NCI-H1092 (cell line): ENCODE data around the gene OR2S2.
"Not testable (repeated sequence)": the region's sequence is repeated elsewhere in the genome, so short reads cannot be mapped to it uniquely, and the experiment has no call there.

ENCODE experiments used
- DNase-seq: peaks from one replicate; lab custom pipeline; 2025; lab: John Stamatoyannopoulos, UW

Gene OR2S2

DNA sequence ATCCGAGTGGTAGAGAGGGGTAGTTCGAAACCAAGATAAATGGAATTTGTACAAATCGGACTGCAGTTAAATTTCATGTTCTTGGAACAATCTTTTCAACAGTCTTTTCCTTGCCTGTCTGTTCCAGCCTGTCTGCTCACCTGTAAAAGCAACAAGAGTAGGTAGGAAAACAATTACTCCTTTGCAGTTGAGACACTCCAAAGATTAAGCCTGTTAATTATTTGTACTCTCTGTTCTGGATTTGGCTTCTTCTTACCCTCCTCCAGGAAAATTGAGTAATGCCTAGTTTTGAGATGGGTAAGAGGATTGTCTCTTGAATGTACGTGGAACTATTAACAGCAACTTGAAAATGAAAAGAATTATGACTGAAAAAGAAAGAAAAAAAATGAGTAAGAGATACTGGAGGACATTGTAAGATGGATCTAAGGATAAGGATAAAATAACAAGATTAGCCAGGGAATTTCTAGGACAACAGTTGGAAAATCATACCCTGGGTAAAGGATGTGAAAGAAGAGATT, 24.3 kb downstream of the OR2S2 start:
- no peak for DNase-seq

DNA sequence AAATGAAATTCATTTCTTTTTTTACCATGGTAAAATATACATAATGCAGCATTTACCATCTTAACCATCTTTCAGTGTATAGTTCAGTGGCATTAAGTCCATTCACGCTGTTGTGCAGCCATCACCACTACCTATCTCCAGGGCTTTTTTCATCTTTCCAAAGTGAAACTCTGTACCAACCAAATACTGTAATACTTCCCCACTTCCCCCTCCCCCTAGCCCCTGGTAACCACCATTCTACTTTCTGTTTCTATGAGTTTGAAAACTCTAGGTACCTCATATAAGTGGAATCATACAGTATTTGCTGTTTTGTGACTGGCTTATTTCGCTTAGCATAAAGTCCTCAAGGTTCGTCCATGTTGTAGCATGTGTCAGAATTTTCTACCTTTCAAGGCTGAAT, 25.2 kb downstream of the OR2S2 start:
- no peak for DNase-seq

DNA sequence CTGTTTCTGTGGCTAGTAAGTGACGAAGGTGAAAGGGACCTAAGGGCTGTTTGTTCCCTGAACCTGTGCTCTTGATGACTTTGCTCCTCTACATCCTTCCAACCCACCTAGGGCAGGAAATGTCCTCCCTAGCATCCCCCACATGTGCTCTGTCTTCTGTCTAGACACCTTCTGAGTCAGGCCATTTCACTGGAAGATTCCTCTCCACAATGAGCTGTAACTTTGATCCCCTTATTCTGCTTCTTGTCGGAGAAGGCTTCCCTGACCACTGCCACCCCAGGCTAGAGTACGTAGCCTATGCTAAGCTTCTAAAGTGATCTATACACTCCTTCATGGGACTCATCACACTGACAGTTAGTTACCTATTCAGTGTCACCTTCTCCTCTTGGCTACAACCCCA, 27.0 kb downstream of the OR2S2 start:
- no peak for DNase-seq

DNA sequence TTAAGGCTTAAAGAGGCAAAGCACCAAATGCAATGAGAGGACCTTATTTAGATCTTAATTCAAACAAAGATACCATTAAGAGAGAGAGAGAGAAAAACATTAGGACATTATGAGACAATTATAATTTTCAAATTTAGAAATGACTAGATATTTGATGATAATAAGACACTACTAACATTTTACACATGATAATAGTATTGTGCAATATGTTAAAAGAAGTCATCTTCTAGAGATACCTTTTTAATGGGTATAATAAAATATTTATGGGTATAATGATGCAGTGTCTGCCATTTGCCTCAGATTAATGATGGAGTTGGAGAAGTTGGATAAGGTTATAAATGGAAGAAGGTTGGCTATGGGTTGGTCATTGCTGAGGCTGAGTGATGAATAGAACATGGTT, 27.4 kb downstream of the OR2S2 start:
- no peak for DNase-seq

DNA sequence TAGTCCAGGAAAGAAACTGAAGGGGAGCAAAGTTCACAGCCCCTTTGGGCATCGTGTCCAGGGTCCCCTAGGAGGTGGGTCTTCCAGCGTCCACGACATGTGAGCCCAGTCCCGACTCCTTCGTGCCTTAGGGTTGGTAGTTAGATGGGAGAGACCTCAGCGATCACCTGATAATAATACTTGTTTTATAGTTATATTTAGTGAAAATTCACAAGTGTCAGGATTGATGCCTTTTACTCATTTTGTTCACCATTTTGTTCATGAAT, 28.6 kb downstream of the OR2S2 start:
- no peak for DNase-seq

DNA sequence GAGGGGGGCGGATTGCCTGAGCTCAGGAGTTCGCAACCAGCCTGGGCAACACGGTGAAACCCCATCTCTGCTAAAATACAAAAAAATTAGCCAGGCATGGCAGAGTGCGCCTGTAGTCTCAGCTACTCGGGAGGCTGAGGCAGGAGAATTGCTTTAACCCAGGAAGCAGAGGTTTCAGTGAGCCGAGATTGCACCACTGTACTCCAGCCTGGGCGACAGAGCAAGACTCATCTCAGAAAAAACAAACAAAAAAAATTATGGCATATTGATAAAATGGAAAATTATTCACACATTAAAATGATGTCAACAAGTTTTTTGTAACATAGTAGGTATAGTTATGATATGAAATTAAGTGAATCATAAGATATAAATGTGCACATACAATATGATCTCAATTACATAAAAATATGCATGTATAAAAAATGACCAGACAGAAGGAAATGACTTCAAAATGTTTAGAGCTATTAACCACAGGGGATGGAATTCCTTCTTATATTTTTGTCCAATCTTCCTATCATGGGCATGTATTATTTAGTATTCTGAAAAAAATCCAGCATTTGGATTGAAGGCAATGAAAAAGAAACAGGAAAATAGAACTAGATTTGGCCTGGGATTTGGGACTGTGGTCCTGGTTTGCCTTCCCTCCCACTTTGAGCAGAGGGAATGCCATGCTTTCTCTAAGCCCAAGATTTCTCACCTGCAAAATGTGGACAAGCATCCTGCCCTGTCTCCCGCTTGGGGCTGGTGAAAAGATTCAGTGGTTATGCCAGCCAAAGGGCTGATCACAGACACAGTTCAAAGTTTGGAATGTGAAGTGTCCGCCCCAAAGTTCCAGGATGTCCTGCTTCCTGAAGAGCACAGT, 29.1 kb downstream of the OR2S2 start:
- DNase-seq, result no peak

DNA sequence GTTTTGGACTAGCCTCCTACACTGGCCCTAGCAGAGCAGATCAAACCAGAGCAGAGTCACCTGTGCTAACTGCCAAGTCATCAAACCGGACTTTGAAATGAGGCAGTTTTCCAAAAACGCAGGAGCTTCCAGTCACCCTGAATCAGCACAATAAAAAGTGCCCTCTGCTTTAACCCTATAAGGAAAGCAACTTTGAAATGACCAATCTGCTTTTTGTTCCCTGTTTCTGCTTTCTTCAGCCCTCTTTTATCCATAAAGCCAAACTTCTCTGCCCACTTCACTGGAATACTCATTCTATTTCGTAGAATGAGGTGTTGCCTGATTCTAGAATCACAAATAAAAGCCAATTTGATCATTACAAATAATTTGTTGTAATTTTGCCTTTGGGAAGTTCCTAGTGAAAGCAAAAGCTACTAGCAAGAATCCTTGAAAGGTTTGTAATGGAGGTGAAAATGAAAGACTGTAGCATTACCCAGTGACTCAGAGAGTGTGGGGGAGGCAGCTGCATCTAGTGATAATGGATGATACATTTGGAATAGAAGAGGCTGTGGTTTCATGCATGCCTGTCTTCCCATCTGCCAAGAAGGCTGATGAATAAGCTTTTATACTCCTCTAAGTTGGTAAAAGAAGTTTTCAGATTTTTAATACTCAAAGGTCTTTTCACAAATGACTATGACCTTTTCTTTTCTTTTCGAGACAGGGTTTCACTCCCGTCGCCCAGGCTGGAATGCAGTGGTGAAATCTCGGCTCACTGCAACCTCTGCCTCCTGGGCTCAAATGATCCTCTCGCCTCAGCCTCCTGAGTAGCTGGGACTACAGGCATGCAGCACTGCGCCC, 33.8 kb downstream of the OR2S2 start:
- no peak for DNase-seq

DNA sequence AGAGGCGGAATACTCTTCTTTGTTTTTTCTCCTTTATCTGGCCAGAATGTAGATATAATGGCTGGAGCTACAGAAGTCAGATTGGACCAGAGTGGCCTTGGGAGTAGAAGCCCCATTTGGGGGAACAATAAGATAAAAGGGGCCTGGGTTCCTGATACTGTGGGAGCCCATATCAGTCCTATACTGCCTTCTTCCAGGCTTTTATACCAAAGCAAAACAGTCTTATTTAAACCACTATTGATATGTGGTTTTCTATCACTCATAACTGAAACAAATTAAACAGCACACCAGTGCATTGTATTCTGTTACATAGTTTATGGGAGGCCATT, 34.4 kb downstream of the OR2S2 start:
- no peak for DNase-seq

DNA sequence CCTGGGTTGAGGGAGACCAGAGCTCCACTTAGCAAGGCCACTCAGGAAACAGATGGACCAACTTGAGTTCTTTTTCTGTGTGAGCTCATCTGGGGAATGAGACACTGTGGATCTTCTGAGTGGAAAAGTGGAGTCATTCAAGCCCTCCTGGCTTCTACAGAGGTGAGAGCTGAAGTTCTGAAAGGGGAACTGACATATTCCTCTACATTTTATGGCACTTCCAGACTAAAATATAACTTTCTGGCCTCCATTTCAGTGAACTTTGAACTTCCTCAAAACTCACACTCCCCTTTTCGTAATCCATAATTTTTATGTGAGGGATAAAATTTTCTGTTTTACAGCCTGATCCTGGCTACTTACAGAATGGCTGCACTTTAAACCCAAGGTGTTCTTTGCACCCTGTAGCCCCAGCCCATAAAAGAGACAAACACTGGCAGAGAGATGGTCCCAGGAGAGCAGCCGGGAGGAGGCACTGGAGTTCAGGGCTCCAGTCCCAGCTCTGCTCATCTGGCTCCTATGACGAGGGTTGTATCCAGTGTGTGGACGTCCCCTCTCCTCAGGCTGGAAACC, 37.8 kb downstream of the OR2S2 start:
- no peak for DNase-seq

DNA sequence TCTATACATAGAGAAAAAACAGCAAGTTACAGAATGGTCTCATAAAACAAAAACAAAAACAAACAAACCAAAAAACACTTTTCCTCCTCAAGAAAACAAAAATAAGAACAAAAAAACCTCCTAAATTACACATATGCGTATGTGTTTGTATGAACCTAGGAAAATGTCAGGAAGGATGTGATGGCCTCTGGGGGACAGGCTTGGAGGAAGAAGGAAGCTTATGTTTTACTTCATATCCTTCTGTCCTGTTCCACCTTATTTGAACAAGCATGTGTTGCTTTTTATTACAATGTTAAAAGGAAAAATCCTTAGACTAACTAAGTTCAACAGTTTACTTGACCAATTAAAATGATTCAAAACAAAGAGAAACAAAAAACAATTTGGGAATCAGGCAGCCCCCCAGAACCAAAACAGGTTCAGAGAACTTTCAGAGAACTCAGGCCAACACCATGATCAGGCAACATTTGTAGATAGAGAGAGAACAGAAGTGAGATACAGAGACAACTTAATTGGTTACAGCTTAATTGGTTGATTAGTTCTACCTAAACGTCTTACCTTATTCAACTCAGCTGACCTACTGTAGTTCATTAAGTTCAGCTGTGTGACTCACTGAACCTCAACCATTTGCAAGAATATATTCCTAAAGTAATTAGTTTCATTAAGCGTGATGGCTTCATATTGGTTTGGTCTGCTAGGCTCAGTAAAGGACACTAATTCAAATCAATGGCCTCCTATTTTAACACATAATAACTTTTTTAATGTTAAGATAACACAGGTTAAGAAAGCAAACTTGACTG, 38.5 kb downstream of the OR2S2 start:
- DNase-seq, result no peak

DNA sequence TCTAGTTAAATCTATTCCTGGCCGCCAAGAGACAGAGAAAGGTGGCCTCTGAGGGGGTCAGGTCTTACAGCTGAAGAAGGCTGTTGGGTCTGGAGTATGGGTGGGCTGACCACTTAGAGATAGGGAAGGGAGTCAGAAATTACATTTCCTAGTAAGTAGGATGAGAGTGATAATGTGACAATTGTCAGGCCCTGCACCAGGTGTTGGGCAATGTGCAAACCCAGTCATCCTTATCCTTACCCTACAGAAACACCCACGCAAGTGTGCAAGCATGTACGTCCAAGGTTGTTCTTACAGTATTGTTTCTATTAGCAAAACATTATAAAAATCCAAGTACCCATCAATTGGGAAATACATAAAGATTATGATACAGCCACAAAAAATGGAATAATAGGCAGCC, 39.2 kb downstream of the OR2S2 start:
- no peak for DNase-seq

DNA sequence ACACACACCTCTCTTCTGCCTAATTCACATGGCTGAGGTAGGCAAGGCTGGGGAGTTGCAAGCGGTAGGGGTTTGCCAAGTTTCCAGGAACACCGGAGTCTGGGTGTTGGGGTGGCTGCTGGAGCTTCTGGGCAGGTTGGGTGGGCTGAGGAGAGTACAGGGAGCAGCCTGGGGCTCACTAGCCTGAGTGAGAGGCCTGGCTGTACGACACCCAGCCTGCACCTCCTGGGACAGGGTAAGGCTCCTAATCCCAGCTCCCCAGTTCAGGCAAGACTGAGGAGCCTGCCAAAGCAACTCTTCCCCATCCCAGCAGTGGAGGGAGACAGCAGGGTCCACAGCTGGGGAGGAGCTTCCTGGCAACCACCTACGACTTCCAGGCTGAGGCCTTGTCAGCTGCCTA, 40.7 kb downstream of the OR2S2 start:
- DNase-seq, result no peak

DNA sequence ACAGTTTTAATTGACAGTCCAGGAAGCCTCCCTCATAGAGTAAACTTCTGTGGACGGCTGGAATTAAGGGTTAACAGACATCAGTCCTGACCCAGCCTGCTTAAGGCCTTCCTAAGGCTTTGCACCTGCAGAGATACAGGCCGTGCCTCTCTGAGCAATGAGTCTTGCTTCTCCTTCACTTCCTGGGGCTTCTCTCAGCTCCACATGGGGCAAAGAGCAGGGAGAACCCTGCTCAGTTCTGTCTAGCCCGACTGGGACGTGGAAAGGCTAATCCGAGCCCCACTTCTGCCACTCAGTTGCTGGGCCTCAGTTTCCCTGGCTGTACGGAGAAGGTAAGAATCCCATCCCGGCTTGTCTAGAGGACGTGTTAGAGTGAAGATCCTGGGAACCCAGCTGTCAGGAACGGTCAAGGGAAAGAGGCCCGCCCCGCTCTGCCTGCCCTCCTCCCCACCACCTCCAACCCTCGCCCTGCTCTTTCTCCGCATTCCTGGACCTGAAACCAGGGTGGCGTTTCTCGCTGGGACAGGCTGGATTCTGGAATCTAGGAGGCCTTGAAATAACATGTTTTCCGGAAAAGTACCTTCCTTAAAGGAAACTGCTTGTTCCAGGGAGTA, 42.2 kb downstream of the OR2S2 start:
- DNase-seq, result no peak

DNA sequence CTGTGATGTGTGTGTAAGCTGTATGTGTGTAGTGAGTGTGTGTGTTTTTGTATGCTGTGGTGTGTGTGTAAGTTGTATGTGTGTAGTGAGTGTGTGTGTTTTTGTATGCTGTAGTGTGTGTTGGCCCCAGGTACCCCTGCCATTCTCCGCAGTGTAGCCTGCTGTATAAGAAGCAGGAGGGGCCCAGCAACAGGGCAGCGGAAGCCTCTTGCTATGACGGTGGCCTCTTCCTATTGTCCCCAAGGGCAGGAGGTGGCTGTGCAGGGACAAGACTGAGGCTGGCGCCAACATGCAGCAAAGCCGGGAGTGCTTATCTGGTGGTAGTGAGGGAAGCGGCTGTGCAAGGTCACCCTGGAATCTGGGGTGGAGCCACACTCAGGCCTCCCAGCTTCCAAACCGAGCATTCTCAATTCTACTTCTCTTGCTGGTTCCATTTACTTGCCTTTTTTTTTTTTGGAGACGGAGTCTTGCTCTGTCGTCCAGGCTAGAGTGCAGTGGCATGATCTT, 43.6 kb downstream of the OR2S2 start:
- DNase-seq, result no peak

DNA sequence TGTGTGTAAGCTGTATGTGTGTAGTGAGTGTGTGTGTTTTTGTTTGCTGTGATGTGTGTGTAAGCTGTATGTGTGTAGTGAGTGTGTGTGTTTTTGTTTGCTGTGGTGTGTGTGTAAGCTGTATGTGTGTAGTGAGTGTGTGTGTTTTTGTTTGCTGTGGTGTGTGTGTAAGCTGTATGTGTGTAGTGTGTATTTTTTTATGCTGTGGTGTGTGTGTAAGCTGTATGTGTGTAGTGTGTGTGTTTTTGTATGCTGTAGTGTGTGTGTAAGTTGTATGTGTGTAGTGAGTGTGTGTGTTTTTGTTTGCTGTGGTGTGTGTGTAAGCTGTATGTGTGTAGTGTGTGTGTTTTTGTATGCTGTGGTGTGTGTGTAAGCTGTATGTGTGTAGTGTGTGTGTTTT, 44.5 kb downstream of the OR2S2 start:
- not testable (repeated sequence) for DNase-seq

DNA sequence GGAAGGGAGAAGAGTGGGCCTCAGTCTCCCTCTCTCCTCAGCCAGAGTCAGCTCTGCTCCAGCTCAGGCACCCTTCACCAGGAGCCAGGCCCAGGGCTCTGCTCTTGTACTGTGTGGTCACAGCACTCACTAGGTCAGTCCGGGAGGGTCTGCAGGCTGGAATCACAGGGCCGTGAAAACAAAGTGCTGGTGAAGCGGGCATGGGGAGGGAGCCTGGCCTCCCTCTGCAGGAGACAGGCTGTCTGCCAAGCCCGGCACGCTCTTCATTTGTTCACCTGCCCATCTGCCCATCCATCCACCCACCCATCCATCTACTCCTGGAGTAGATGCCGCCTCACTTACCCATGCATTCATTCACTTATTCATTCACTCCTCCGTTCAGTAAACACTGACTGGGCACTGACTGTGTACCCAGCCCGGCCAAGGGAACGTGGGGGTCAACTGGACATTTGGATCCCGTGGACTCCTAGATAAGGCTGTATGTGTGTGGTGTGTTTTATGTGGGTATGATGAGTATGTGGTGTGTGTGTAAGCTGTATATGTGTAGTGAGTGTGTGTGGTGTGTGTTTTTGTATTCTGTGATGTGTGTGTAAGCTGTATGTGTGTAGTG, 45.1 kb downstream of the OR2S2 start:
- DNase-seq, result no peak

DNA sequence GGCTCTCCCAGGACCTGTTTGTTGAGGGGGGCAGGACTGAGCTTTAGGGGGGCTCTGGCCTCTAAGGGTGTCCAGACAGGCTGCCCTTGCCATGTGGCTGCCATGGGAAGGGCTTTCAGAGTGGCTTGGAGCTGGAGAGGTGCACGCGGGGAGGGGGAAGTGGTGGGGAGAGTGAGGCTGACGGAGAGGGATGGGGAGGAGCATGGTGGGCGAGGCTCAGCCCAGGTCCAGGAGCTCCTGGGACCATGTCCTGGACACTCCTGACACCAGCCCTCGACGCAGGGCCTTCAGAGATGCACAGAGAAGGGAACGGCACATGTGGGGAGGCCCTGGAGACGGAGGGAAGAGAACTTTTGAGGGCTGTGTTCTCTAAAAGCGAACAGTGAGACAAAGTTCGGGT, 46.3 kb downstream of the OR2S2 start:
- DNase-seq, result no peak

DNA sequence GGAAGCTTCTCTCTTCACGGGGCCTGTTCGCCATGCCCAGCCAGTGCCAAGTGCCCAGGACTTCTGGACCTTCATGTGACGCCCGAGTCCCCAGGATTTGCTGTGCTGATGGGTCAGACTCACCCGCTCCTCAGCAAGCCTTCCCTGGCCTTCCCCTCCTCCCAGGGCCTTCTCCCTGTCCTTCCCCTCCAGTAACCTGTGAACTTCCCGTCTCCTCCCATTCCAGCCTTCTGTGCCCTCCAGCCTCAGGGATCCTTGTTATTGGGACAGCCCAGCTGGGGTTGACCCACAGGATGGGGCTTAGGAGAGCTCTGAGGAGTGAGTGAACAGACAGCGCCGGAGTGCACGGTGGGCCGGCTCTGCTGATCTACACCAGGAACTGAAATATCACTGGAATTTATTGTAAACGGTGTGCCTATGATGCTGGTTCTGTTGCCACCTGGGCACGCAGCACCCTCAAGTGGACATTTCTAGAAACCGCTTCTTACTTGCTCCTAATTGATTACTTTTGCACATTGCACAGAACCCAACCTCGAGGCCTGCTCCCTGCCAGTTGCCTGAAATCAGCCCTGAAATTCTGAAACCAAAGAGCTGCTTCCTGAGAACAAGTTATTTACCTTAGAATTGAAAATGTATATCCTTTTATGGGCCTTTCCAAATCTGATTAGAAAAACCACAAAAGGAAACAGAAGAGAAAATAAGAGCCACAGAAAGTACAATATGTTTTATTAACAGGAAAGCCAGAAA, 47.2 kb downstream of the OR2S2 start:
- DNase-seq, result no peak

DNA sequence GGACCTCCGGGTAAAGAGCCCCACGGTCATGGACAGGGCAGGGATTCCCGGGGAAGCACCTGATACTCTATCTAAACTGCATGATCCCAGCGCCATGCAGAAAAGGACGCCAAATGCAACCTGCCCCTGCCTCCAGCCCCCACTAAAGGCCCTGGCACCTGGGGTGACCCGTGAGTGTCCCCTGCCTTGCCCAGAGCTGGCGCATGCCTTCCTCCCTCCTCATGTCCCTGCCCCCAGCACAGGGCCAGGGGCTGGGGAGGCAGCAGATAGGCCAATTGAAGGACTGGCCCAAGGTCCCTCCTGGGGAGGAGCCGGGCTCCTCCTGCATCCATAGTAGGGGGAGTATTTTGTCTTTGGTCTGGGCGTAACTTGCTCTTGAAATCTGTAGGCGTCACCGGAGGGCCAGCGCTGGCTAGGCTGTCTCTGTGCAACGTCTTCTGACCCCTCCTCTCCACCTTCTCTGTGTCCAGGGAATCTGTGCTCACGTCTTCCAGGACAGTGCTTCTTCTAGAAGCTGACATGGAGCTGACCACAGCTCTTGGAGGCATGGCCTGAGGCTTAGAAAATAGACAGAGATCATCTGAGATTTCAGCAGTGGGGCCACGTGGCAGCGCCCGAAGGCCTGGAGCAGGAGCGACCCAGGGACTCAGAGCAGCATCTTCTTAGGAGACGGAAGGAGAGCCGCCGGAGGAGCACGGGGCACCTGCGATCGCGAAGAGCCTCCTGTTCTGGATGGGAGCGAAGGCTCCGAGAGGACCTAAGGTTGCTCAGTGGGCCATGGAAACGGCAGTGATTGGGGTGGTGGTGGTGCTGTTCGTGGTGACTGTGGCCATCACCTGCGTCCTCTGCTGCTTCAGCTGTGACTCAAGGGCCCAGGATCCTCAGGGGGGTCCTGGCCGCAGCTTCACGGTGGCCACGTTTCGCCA, 48.0 kb downstream of the OR2S2 start:
- no peak for DNase-seq
